H1 (cell line): ENCODE measurements around the gene SH3GL1.

Experiments
- CEBPB ChIP-seq: IDR thresholded peaks from 2 replicates; pipeline ENCODE4 v1.6.1; 2012; ENCODE audit warnings: low read depth, low read length
- GTF2F1 ChIP-seq: IDR thresholded peaks from 2 replicates; pipeline ENCODE4 v1.6.1; 2012; ENCODE audit warnings: low read depth, low read length, improper control_type of control experiment, borderline replicate concordance
- POLR2A ChIP-seq, 2 experiments: IDR thresholded peaks; 1 replicate in 1 of 2; 2 replicates in 1 of 2; pipeline ENCODE4 v1.6.1; 2011; ENCODE audit warnings: low read depth in 2 of 2, low read length in 2 of 2, mild to moderate bottlenecking in 2 of 2; ENCODE audit errors: control extremely low read depth in 1 of 2
- SIX5 ChIP-seq: IDR thresholded peaks from 2 replicates; pipeline ENCODE4 v1.6.1; 2011; ENCODE audit warnings: mild to moderate bottlenecking, low read depth, low read length
- SP1 ChIP-seq: IDR thresholded peaks from 2 replicates; pipeline ENCODE4 v1.6.1; 2011; ENCODE audit warnings: low read depth, low read length
- TF ChIP-seq, protein P1 (sequence below), 3 experiments: IDR thresholded peaks; 1 replicate in 2 of 3; 2 replicates in 1 of 3; pipeline versions ENCODE4 v1.5.1 to v1.6.1; 2011; ENCODE audit warnings: low read length in 3 of 3, mild to moderate bottlenecking in 3 of 3, inconsistent platforms in 2 of 3, low read depth in 1 of 3, moderate library complexity in 1 of 3; ENCODE audit not compliant: insufficient read depth in 1 of 3; ENCODE audit errors: control extremely low read depth in 1 of 3

DNA sequence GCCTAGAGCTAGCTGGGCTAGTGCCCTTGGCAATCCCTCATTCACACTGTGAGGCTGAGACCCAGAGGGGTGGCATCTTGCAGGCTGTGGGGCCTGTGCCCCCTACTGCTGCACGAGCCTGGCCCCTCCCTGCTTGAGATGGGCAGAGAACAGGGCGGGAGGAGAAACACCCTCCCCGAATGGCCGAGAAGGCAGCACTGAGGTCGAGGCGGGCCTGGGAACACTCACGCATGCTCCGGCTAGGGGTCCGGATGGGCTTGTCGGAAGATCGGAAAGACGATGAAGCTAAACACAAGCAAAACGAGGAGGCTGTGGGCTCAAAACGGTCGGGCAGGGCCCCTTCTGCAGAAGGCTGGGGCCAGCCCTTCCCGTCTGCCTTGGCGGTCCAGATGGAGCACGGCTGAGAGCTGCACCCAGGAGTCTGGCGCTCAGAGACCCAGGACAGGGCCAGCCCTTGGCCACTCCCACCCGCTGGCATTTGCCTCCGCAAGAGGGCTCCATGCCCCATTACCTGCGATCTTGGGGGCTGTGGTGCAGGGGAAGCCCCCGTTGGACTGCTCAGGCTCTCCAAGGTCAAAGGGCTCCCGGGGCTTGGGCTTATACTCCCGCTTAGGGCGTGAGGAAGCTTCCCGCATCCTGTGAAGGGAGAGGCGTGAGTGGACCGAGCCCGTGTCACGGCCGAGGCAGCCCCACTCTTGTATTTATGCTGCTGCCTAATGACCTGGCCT lies 38.1 kb downstream of the SH3GL1 start:
- TF ChIP-seq, protein P1, sequence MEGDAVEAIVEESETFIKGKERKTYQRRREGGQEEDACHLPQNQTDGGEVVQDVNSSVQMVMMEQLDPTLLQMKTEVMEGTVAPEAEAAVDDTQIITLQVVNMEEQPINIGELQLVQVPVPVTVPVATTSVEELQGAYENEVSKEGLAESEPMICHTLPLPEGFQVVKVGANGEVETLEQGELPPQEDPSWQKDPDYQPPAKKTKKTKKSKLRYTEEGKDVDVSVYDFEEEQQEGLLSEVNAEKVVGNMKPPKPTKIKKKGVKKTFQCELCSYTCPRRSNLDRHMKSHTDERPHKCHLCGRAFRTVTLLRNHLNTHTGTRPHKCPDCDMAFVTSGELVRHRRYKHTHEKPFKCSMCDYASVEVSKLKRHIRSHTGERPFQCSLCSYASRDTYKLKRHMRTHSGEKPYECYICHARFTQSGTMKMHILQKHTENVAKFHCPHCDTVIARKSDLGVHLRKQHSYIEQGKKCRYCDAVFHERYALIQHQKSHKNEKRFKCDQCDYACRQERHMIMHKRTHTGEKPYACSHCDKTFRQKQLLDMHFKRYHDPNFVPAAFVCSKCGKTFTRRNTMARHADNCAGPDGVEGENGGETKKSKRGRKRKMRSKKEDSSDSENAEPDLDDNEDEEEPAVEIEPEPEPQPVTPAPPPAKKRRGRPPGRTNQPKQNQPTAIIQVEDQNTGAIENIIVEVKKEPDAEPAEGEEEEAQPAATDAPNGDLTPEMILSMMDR (IDR thresholded peaks at IDR 0.05; ENCODE audit: control extremely low read depth in 1 of 3, insufficient read depth in 1 of 3, low read depth in 1 of 3, low read length in 3 of 3) = no peak
- no peak for TF ChIP-seq SP1
- no peak for TF ChIP-seq CEBPB
- no peak; a peak in 1 of 3 replicates for TF ChIP-seq POLR2A (IDR thresholded peaks at IDR 0.05; ENCODE audit: control extremely low read depth in 1 of 2, low read depth in 2 of 2, low read length in 2 of 2)
- no peak for TF ChIP-seq GTF2F1
- no peak for TF ChIP-seq SIX5
